Neural progenitor cell (in vitro differentiated cells): Measurements from ENCODE around the gene TAF6. TPM values are rescaled to one million over a fixed set of nuclear protein-coding genes. Genes with fewer than 3 reads are reported as not detected.

Experiments
- DNase-seq: peaks from one replicate; pipeline ENCODE4 v3.0.0-alpha.2; 2016; ENCODE audit warnings: low spot score
- H2AFZ ChIP-seq: fragments of 200-600 bp; sonication (generic); replicated peaks from 2 replicates; pipeline ENCODE4 v1.6.1; 2016; ENCODE audit warnings: antibody characterized with exemption
- H3F3A ChIP-seq: fragments of 200-600 bp; sonication (generic); 2 replicates; pipeline ENCODE4 v1.6.1; 2016; ENCODE audit warnings: antibody characterized with exemption, low read depth
- H3K27ac ChIP-seq: fragments of 200-600 bp; sonication (generic); 2 replicates; pipeline ENCODE4 v1.5.1; 2016; ENCODE audit warnings: mild to moderate bottlenecking
- H3K27me3 ChIP-seq: fragments of 200-600 bp; sonication (generic); 2 replicates; pipeline ENCODE4 v1.6.1; 2016; ENCODE audit warnings: mild to moderate bottlenecking, moderate library complexity
- H3K36me3 ChIP-seq: fragments of 200-600 bp; sonication (generic); 2 replicates; pipeline ENCODE4 v1.5.1; 2016
- H3K4me1 ChIP-seq: fragments of 200-600 bp; sonication (generic); 2 replicates; pipeline ENCODE4 v1.6.1; 2016; ENCODE audit warnings: mixed run types
- H3K4me2 ChIP-seq: fragments of 200-600 bp; sonication (generic); 2 replicates; pipeline ENCODE4 v1.6.1; 2016
- H3K4me3 ChIP-seq: fragments of 200-600 bp; sonication (generic); 2 replicates; pipeline ENCODE4 v1.5.1; 2016
- H3K79me2 ChIP-seq: fragments of 200-600 bp; sonication (generic); 2 replicates; pipeline ENCODE4 v1.6.1; 2016; ENCODE audit warnings: low read depth
- H3K9ac ChIP-seq: fragments of 200-600 bp; sonication (generic); 2 replicates; pipeline ENCODE4 v1.6.1; 2016
- H3K9me3 ChIP-seq: fragments of 200-600 bp; sonication (generic); 2 replicates; pipeline ENCODE4 v1.5.1; 2016; ENCODE audit warnings: low read depth
- H4K20me1 ChIP-seq: fragments of 200-600 bp; sonication (generic); 2 replicates; pipeline ENCODE4 v1.6.1; 2016; ENCODE audit warnings: low read depth
- H3K27ac Mint-ChIP-seq: 3 replicates; pipeline ENCODE4 v1.8.0; 2021; ENCODE audit warnings: mixed read lengths
- H3K27me3 Mint-ChIP-seq: 2 replicates; pipeline ENCODE4 v1.8.0; 2022; ENCODE audit warnings: low read depth, mild to moderate bottlenecking, inconsistent platforms, moderate library complexity, mixed read lengths; ENCODE audit not compliant: insufficient read depth
- H3K36me3 Mint-ChIP-seq: 3 replicates; pipeline ENCODE4 v1.8.0; 2021; ENCODE audit warnings: mixed read lengths
- H3K4me1 Mint-ChIP-seq: 3 replicates; pipeline ENCODE4 v1.8.0; 2021; ENCODE audit warnings: mixed read lengths
- H3K4me3 Mint-ChIP-seq: 3 replicates; pipeline ENCODE4 v1.8.0; 2021; ENCODE audit warnings: mild to moderate bottlenecking, moderate library complexity, mixed read lengths
- H3K9me3 Mint-ChIP-seq: 3 replicates; pipeline ENCODE4 v1.8.0; 2020; ENCODE audit warnings: mixed read lengths
- EZH2 ChIP-seq: fragments of 200-600 bp; sonication (generic); IDR thresholded peaks from 2 replicates; pipeline ENCODE4 v1.6.1; 2017; ENCODE audit warnings: antibody characterized with exemption, mild to moderate bottlenecking, moderate library complexity
- EZH2phosphoT487 ChIP-seq: fragments of 200-600 bp; sonication (generic); IDR thresholded peaks from 2 replicates; pipeline ENCODE4 v1.6.1; 2017; ENCODE audit warnings: antibody characterized with exemption
- total RNA-seq: library from RNA; depleted of rRNA; stranded (reverse); fragments of >200 nt; gene quantifications from 2 replicates; pipeline ENCODE4 v1.2.3, GENCODE V29; 2015; ENCODE audit warnings: low replicate concordance
- TF ChIP-seq, protein P1 (sequence below): fragments of 200-600 bp; sonication (generic); IDR thresholded peaks from 2 replicates; pipeline ENCODE4 v1.5.1; 2017; ENCODE audit warnings: antibody characterized with exemption, mild to moderate bottlenecking

The TAF6 gene
- total RNA-seq, 1 donor from 2014 or later, result 66.1 TPM

DNA sequence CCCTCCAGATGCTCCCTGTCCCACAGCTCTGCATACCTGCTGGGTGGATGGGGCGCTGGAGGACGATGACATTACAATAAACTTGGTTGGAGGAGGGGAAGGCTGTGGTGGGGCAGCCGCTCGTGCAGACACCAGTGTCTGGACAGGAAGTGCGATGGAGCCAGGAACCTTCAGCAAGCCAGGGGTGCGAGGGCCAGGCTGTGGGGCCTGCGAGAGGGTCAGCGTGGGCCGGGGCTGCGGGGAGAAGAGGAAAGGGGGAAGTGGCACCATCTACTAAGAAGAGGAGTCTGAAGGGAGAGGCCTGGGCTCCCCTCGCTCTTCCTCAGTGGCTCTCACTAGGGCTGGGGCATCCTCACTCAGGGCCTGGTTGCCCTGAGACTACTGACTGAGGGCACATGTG lies 11.3 kb downstream of the TAF6 start:
- H3K9me3 ChIP-seq, result no peaks in the 10 kb centered on the region
- no peak for DNase-seq
- TF ChIP-seq, protein P1, sequence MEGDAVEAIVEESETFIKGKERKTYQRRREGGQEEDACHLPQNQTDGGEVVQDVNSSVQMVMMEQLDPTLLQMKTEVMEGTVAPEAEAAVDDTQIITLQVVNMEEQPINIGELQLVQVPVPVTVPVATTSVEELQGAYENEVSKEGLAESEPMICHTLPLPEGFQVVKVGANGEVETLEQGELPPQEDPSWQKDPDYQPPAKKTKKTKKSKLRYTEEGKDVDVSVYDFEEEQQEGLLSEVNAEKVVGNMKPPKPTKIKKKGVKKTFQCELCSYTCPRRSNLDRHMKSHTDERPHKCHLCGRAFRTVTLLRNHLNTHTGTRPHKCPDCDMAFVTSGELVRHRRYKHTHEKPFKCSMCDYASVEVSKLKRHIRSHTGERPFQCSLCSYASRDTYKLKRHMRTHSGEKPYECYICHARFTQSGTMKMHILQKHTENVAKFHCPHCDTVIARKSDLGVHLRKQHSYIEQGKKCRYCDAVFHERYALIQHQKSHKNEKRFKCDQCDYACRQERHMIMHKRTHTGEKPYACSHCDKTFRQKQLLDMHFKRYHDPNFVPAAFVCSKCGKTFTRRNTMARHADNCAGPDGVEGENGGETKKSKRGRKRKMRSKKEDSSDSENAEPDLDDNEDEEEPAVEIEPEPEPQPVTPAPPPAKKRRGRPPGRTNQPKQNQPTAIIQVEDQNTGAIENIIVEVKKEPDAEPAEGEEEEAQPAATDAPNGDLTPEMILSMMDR, result no peak
- TF ChIP-seq EZH2, result no peak
- no peak for TF ChIP-seq EZH2phosphoT487
- H3K4me2 ChIP-seq, result no peak overlapping the region
- no peak overlapping the region for H3K4me3 ChIP-seq
- no peaks in the 10 kb centered on the region for H4K20me1 ChIP-seq
- H3K79me2 ChIP-seq, result peaks cover under 1% of the 10 kb centered on the region
- no peak overlapping the region for H3K4me3 Mint-ChIP-seq
- no peak overlapping the region for H2AFZ ChIP-seq
- peaks cover 10% of the 10 kb centered on the region for H3K27me3 Mint-ChIP-seq
- H3K27ac Mint-ChIP-seq, result no peak overlapping the region
- H3K27ac ChIP-seq, result no peak overlapping the region
- no peaks in the 10 kb centered on the region for H3K27me3 ChIP-seq
- H3K4me1 Mint-ChIP-seq, result peaks cover 10% of the 10 kb centered on the region
- no peak overlapping the region for H3K9ac ChIP-seq
- no peaks in the 10 kb centered on the region for H3K9me3 Mint-ChIP-seq
- H3K36me3 ChIP-seq, result no peaks in the 10 kb centered on the region
- H3K36me3 Mint-ChIP-seq, result peaks cover 20% of the 10 kb centered on the region
- no peaks in the 10 kb centered on the region for H3K4me1 ChIP-seq
- H3F3A ChIP-seq, result peaks cover 3% of the 10 kb centered on the region

DNA sequence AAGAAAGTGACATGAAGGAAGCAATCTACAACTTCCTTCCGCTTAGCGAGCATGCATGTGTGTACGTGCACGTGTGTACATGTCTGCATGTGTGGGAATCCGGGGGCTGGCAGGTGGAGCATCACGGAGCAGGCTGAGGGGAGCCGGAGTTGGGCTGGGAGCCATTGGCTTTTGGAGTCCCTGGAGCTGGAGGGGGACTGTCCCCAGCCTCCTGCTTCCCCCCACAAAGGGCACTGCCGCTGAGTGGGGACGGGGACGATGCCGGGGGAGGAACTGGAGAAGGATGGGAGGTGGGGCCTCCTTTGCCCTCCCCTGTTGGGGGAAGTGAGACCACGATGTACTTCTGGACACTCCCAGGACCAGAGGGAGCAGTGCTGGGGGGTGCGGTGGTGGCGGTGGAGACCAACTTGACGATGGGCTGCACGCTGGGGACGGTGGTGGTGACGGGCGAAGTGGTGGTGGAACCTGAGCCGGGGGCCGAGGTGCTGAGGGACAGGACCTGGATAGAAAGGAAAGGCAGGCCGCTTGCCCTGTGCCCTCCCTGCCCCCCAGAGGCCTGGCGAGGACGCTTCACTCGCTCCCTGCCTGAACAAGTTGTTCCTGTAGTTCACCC lies 11.9 kb downstream of the TAF6 start:
- Histone ChIP-seq H3K4me1 (no peaks in the 10 kb centered on the region), H3K79me2 (peaks cover 7% of the 10 kb centered on the region), H3K9me3 (no peaks in the 10 kb centered on the region), H3K4me3 (no peak overlapping the region), H3K27ac (no peak overlapping the region), H3F3A (peaks cover 9% of the 10 kb centered on the region), H3K27me3 (no peaks in the 10 kb centered on the region), H2AFZ (no peak overlapping the region), H4K20me1 (no peaks in the 10 kb centered on the region), H3K9ac (no peak overlapping the region), H3K36me3 (no peaks in the 10 kb centered on the region), H3K4me2 (no peak overlapping the region)
- peaks cover 10% of the 10 kb centered on the region for H3K27me3 Mint-ChIP-seq
- peaks cover 18% of the 10 kb centered on the region for H3K36me3 Mint-ChIP-seq
- DNase-seq, result no peak
- no peak overlapping the region for H3K4me3 Mint-ChIP-seq
- H3K4me1 Mint-ChIP-seq, result peaks cover 15% of the 10 kb centered on the region
- TF ChIP-seq EZH2phosphoT487, result no peak
- TF ChIP-seq, protein P1, result no peak
- TF ChIP-seq EZH2, result no peak
- no peaks in the 10 kb centered on the region for H3K9me3 Mint-ChIP-seq
- no peak overlapping the region for H3K27ac Mint-ChIP-seq

DNA sequence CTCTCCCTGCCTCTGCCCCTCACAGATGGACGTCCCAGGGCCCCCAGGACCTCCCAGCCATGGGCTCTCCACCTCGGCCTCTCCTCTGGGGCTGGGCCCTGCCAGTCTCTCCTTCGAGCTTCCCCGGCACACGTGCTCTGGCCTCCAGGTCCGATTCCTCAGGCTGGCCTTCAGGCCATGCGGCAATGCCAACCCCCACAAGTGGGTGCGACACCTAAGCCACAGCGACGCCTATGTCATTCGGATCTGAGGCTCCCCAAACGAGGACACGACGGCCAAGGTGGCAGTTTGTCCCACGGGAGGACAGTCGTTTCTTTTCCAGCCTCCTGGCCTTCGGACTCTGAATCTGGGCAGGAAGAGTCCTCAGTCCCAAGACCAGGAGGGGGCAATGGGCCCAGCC lies 12.5 kb downstream of the TAF6 start:
- Mint-ChIP-seq H3K27me3 (peaks cover 12% of the 10 kb centered on the region), H3K36me3 (peaks cover 18% of the 10 kb centered on the region), H3K27ac (no peak overlapping the region), H3K9me3 (no peaks in the 10 kb centered on the region), H3K4me1 (peaks cover 15% of the 10 kb centered on the region), H3K4me3 (no peak overlapping the region)
- H3K4me3 ChIP-seq, result no peak overlapping the region
- peaks cover 9% of the 10 kb centered on the region for H3K79me2 ChIP-seq
- no peaks in the 10 kb centered on the region for H3K27me3 ChIP-seq
- no peaks in the 10 kb centered on the region for H3K36me3 ChIP-seq
- no peak overlapping the region for H3K4me2 ChIP-seq
- no peak for TF ChIP-seq EZH2
- H3K9ac ChIP-seq, result no peak overlapping the region
- H4K20me1 ChIP-seq, result no peaks in the 10 kb centered on the region
- H2AFZ ChIP-seq, result no peak overlapping the region
- no peaks in the 10 kb centered on the region for H3K9me3 ChIP-seq
- no peak for DNase-seq
- no peaks in the 10 kb centered on the region for H3K4me1 ChIP-seq
- peaks cover 15% of the 10 kb centered on the region for H3F3A ChIP-seq
- no peak overlapping the region for H3K27ac ChIP-seq

DNA sequence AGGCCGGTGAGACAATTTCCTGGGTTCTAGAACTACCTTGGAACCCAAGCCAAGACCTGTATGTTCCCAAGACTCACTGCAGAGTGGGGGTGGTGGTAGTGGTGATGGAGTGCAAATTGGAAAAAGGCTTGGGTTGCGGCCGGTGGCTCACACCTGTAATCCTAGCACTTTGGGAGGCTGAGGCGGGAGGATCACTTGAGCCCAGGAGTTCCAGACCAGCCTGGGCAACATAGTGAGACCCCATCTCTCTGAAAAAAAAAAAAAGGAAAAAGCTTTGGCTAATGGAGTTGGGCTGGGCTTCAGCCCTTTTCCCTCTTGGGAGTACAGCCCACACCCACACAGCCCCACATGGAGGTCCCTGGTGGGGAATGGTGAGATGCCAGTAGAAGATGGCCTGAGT lies 13.6 kb downstream of the TAF6 start:
- Histone ChIP-seq H4K20me1 (no peaks in the 10 kb centered on the region), H2AFZ (no peak overlapping the region), H3K4me2 (no peak overlapping the region), H3K9ac (no peak overlapping the region), H3K9me3 (no peaks in the 10 kb centered on the region), H3K36me3 (no peaks in the 10 kb centered on the region), H3K27ac (no peak overlapping the region), H3F3A (peaks cover 20% of the 10 kb centered on the region), H3K4me3 (no peak overlapping the region), H3K27me3 (no peaks in the 10 kb centered on the region), H3K79me2 (peaks cover 16% of the 10 kb centered on the region), H3K4me1 (no peaks in the 10 kb centered on the region)
- TF ChIP-seq, protein P1, result no peak
- TF ChIP-seq EZH2phosphoT487 (no peak), EZH2 (no peak)
- H3K9me3 Mint-ChIP-seq, result no peaks in the 10 kb centered on the region
- peak overlapping the region; percentile 57 for H3K4me3 Mint-ChIP-seq
- no peak for DNase-seq
- H3K27me3 Mint-ChIP-seq, result peaks cover 15% of the 10 kb centered on the region
- no peak overlapping the region for H3K27ac Mint-ChIP-seq
- peaks cover 15% of the 10 kb centered on the region for H3K36me3 Mint-ChIP-seq
- H3K4me1 Mint-ChIP-seq, result peaks cover 15% of the 10 kb centered on the region
